Keratinocyte (primary cell): ENCODE data around the gene TMEM184A. TPM values are rescaled to one million over a fixed set of nuclear protein-coding genes. Genes with fewer than 3 reads are reported as not detected.

Experiments
- DNase-seq: peaks from one replicate; pipeline ENCODE4 v3.0.0-alpha.2; 2011; ENCODE audit warnings: low read depth, missing footprints, low spot score
- FAIRE-seq: peaks from 2 replicates; lab custom pipeline; 2011; peaks lifted over from hg19 to GRCh38; lab: Jason Lieb, UNC
- H2AFZ ChIP-seq: 2 replicates; pipeline ENCODE4 v1.6.0; 2012; ENCODE audit warnings: low read length, control low read depth, inconsistent platforms; ENCODE audit not compliant: control insufficient read depth
- H3K27ac ChIP-seq: 2 replicates; pipeline ENCODE4 v1.5.1; 2011; ENCODE audit warnings: low read length; ENCODE audit not compliant: control insufficient read depth, insufficient read depth
- H3K27me3 ChIP-seq: 3 replicates; pipeline ENCODE4 v1.6.0; 2011; ENCODE audit warnings: low read length; ENCODE audit not compliant: control insufficient read depth, insufficient read depth; ENCODE audit errors: extremely low read depth
- H3K36me3 ChIP-seq, 2 experiments: 2 replicates in 1 of 2; 3 replicates in 1 of 2; pipeline ENCODE4 v1.5.1; 2011; ENCODE audit warnings: low read length in 2 of 2, mild to moderate bottlenecking in 1 of 2; ENCODE audit not compliant: control insufficient read depth in 2 of 2, insufficient read depth in 2 of 2; ENCODE audit errors: extremely low read depth in 1 of 2
- H3K4me1 ChIP-seq: 3 replicates; pipeline ENCODE4 v1.5.1; 2011; ENCODE audit warnings: low read length; ENCODE audit not compliant: control insufficient read depth, insufficient read depth; ENCODE audit errors: extremely low read depth
- H3K4me2 ChIP-seq: 3 replicates; pipeline ENCODE4 v1.6.0; 2011; ENCODE audit warnings: low read depth, low read length; ENCODE audit not compliant: control insufficient read depth, insufficient read depth; ENCODE audit errors: extremely low read depth
- H3K4me3 ChIP-seq, 3 experiments: fragments of 200-600 bp in 1 of 3; sonication (generic) in 1 of 3; 2 replicates in 2 of 3; 3 replicates in 1 of 3; pipeline ENCODE4 v1.5.1; 2011 to 2016; ENCODE audit warnings: low read length in 3 of 3, mild to moderate bottlenecking in 3 of 3, control low read depth in 2 of 3, inconsistent platforms in 1 of 3, low read depth in 1 of 3, mixed read lengths in 1 of 3, mixed run types in 1 of 3, moderate library complexity in 1 of 3; ENCODE audit not compliant: control insufficient read depth in 2 of 3, insufficient read depth in 2 of 3; ENCODE audit errors: extremely low read depth in 1 of 3
- H3K79me2 ChIP-seq: 2 replicates; pipeline ENCODE4 v1.6.0; 2012; ENCODE audit warnings: low read length; ENCODE audit not compliant: control insufficient read depth, insufficient read depth
- H3K9ac ChIP-seq: 3 replicates; pipeline ENCODE4 v1.6.0; 2011; ENCODE audit warnings: low read length; ENCODE audit not compliant: control insufficient read depth, insufficient read depth; ENCODE audit errors: extremely low read depth
- H3K9me1 ChIP-seq: 3 replicates; pipeline ENCODE4 v1.6.0; 2011; ENCODE audit warnings: low read length; ENCODE audit not compliant: control insufficient read depth, insufficient read depth; ENCODE audit errors: extremely low read depth
- H3K9me3 ChIP-seq: 2 replicates; pipeline ENCODE4 v1.5.1; 2012; ENCODE audit warnings: low read depth, low read length; ENCODE audit not compliant: control insufficient read depth
- H4K20me1 ChIP-seq: 3 replicates; pipeline ENCODE4 v1.6.0; 2011; ENCODE audit warnings: low read length; ENCODE audit not compliant: control insufficient read depth, insufficient read depth; ENCODE audit errors: extremely low read depth
- CTCF ChIP-seq, 3 experiments: IDR thresholded peaks in 1 of 3; conservative IDR thresholded peaks in 1 of 3; optimal IDR thresholded peaks in 1 of 3; 2 replicates in 2 of 3; 3 replicates in 1 of 3; pipeline versions ENCODE3 to v1.5.1; 2011; ENCODE audit warnings: low read length in 3 of 3, mild to moderate bottlenecking in 3 of 3, moderate library complexity in 2 of 3, control low read depth in 1 of 3, inconsistent platforms in 1 of 3; ENCODE audit not compliant: insufficient read depth in 2 of 3; ENCODE audit errors: extremely low read depth in 1 of 3
- EZH2 ChIP-seq: IDR thresholded peaks from one replicate; pipeline ENCODE4 v1.6.1; 2012; ENCODE audit warnings: inconsistent platforms, mild to moderate bottlenecking, low read length, moderate library complexity
- dilution Hi-C: fragments of 300-500 bp; cut with MboI; formaldehyde crosslinking; loops from one replicate; pipeline ENCODE4 v1.7.0; 2020; ENCODE audit warnings: low sequenced_read_pairs; ENCODE audit not compliant: extremely low pct_ligation_motif_present
- polyA plus RNA-seq, 5 experiments: library from polyadenylated mRNA; depleted of rRNA in 3 of 5; stranded (reverse) in 3 of 5; stranded (forward) in 1 of 5; unstranded in 1 of 5; fragments of >200 nt; gene quantifications; 1 replicate in 1 of 5; 2 replicates in 3 of 5; 3 replicates in 1 of 5; pipeline versions ENCODE4 v1.2.1 to v1.2.3, GENCODE V29; 2011 to 2012; ENCODE audit warnings: missing spikeins in 2 of 5, low read depth in 1 of 5, low replicate concordance in 1 of 5

TMEM184A gene
- polyA plus RNA-seq, 1 donor (not counting 4 experiments of a cell fraction or from before 2014, with no cell fraction given) = 2.9 TPM

GRCh38 chr7:1533547-1534329, 22.3 kb downstream of the TMEM184A start:
- Histone ChIP-seq H3K36me3 (peaks cover 6 to 8% of the 10 kb centered on the region in 2 experiments), H3K9ac (peak overlapping the region; percentile 86), H4K20me1 (peaks cover 12% of the 10 kb centered on the region), H3K4me1 (peaks cover 47% of the 10 kb centered on the region), H3K27me3 (no peaks in the 10 kb centered on the region), H3K9me1 (peaks cover 3% of the 10 kb centered on the region), H3K79me2 (peaks cover 60% of the 10 kb centered on the region), H3K27ac (peak overlapping the region; percentile 90), H3K4me2 (peak overlapping the region; percentile 83), H3K4me3 (peak overlapping the region; percentile 80 to 89 (median 80)), H3K9me3 (no peaks in the 10 kb centered on the region), H2AFZ (no peak overlapping the region)
- TF ChIP-seq EZH2 = no peak
- TF ChIP-seq CTCF (optimal IDR thresholded peaks at IDR 0.05 in 1 of 3, IDR thresholded peaks at IDR 0.05 in 1 of 3, conservative IDR thresholded peaks at IDR 0.05 in 1 of 3; ENCODE audit: extremely low read depth in 1 of 3, insufficient read depth in 2 of 3, low read length in 3 of 3) = no peak
- FAIRE-seq (peak; percentile 62), DNase-seq (no peak)
- dilution Hi-C loops = no loop called here

DNA sequence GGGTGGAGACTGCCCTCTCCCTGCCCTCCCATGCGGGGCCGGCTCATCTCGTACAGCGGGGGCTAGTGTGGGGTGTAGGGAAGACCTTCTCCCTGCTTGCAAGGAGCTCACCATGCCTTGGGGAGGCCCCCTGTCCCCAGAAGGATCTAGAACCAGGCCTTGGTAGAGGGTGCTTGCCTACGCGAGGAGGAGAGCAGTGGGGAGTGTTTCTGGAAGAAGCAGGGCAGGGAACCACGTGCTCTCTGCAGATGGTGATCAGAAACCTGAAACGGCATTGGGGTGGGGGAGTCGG, 22.8 kb downstream of the TMEM184A start:
- Histone ChIP-seq H3K79me2 (peaks cover 56% of the 10 kb centered on the region), H3K4me1 (peaks cover 47% of the 10 kb centered on the region), H2AFZ (no peak overlapping the region), H4K20me1 (peaks cover 9% of the 10 kb centered on the region), H3K9me1 (peaks cover 3% of the 10 kb centered on the region), H3K36me3 (peaks cover 4 to 8% of the 10 kb centered on the region in 2 experiments), H3K9me3 (no peaks in the 10 kb centered on the region), H3K27ac (peak overlapping the region; percentile 90), H3K27me3 (no peaks in the 10 kb centered on the region), H3K4me2 (peak overlapping the region; percentile 83), H3K9ac (peak overlapping the region; percentile 86), H3K4me3 (peak overlapping the region; percentile 80 to 89 (median 80))
- dilution Hi-C loops = no loop called here
- TF ChIP-seq CTCF (optimal IDR thresholded peaks at IDR 0.05 in 1 of 3, IDR thresholded peaks at IDR 0.05 in 1 of 3, conservative IDR thresholded peaks at IDR 0.05 in 1 of 3; ENCODE audit: extremely low read depth in 1 of 3, insufficient read depth in 2 of 3, low read length in 3 of 3) (no peak), EZH2 (no peak)
- FAIRE-seq = no peak
- DNase-seq = no peak
